SK-N-SH (cell line): ENCODE results near the gene TC2N. TPM values are rescaled to one million over a fixed set of nuclear protein-coding genes. Genes with fewer than 3 reads are reported as not detected.

Experiments
- CTCF ChIA-PET: fragments of 300-600, 350-600 bp; formaldehyde crosslinking; extraction: SDS; loops from one replicate; lab custom pipeline; 2021; lab: Yijun Ruan, JAX
- POLR2A ChIA-PET: fragments of 350-600 bp; sonication (Branson Sonifier 250); formaldehyde crosslinking; extraction: SDS; loops from one replicate; lab custom pipeline; 2020; ENCODE audit warnings: antibody characterized with exemption, inconsistent platforms; lab: Yijun Ruan, JAX
- DNase-seq: peaks from one replicate; pipeline ENCODE4 v3.0.0; 2012
- H2AFZ ChIP-seq: fragments of 200-600 bp; sonication (generic); 2 replicates; pipeline ENCODE4 v1.8.1; 2016; ENCODE audit warnings: antibody characterized with exemption, mild to moderate bottlenecking, low read depth
- H3F3A ChIP-seq: fragments of 200-600 bp; sonication (generic); replicated peaks from 2 replicates; pipeline ENCODE3; 2016; ENCODE audit warnings: antibody characterized with exemption, mild to moderate bottlenecking; ENCODE audit not compliant: insufficient read depth
- H3K27ac ChIP-seq, 2 experiments: fragments of 200-500 bp in 1 of 2; fragments of 200-600 bp in 1 of 2; sonication (Bioruptor generic) in 1 of 2; sonication (generic), shearing (Covaris generic) in 1 of 2; 2 replicates each; pipeline versions ENCODE4 v1.5.1 to v1.6.1; 2014 to 2016; ENCODE audit warnings: low read depth in 2 of 2, inconsistent platforms in 1 of 2, low read length in 1 of 2, mild to moderate bottlenecking in 1 of 2, mixed read lengths in 1 of 2
- H3K27me3 ChIP-seq: fragments of 200-600 bp; sonication (generic), shearing (Covaris generic); 2 replicates; pipeline ENCODE4 v1.6.1; 2016; ENCODE audit warnings: mixed run types; ENCODE audit not compliant: insufficient read depth
- H3K36me3 ChIP-seq, 2 experiments: fragments of 200-500 bp in 1 of 2; fragments of 200-600 bp in 1 of 2; sonication (Bioruptor generic) in 1 of 2; sonication (generic) in 1 of 2; replicated peaks in 1 of 2; 2 replicates each; pipeline versions ENCODE3 to v1.5.1; 2014 to 2016; ENCODE audit warnings: low read length in 1 of 2, mild to moderate bottlenecking in 1 of 2; ENCODE audit not compliant: insufficient read depth in 2 of 2, control insufficient read depth in 1 of 2
- H3K4me1 ChIP-seq, 2 experiments: fragments of 200-500 bp in 1 of 2; fragments of 200-600 bp in 1 of 2; sonication (Bioruptor generic) in 1 of 2; sonication (generic), shearing (Covaris generic) in 1 of 2; 2 replicates each; pipeline versions ENCODE4 v1.5.1 to v1.6.1; 2014 to 2016; ENCODE audit warnings: low read depth in 1 of 2, low read length in 1 of 2, mixed run types in 1 of 2; ENCODE audit not compliant: insufficient read depth in 2 of 2, control insufficient read depth in 1 of 2
- H3K4me2 ChIP-seq: fragments of 200-600 bp; sonication (generic), shearing (Covaris generic); 2 replicates; pipeline ENCODE4 v1.6.1; 2017; ENCODE audit warnings: mixed run types
- H3K4me3 ChIP-seq, 2 experiments: fragments of 200-500 bp in 1 of 2; fragments of 200-600 bp in 1 of 2; sonication (Bioruptor generic) in 1 of 2; sonication (generic), shearing (Covaris generic) in 1 of 2; 2 replicates each; pipeline versions ENCODE4 v1.5.1 to v1.8.1; 2014 to 2016; ENCODE audit warnings: low read depth in 2 of 2, inconsistent platforms in 1 of 2, low read length in 1 of 2, mild to moderate bottlenecking in 1 of 2, mixed read lengths in 1 of 2, moderate library complexity in 1 of 2
- H3K79me2 ChIP-seq: fragments of 200-600 bp; sonication (generic); 2 replicates; pipeline ENCODE4 v1.8.1; 2017; ENCODE audit warnings: mild to moderate bottlenecking; ENCODE audit not compliant: insufficient read depth
- H3K9ac ChIP-seq: fragments of 200-600 bp; sonication (generic); 2 replicates; pipeline ENCODE4 v1.6.1; 2017; ENCODE audit warnings: mixed run types
- H3K9me2 ChIP-seq: fragments of 200-600 bp; sonication (generic); 2 replicates; pipeline ENCODE4 v1.6.1; 2017; ENCODE audit warnings: mixed run types
- H3K9me3 ChIP-seq: fragments of 200-600 bp; sonication (generic); 2 replicates; pipeline ENCODE4 v1.6.1; 2017; ENCODE audit warnings: mixed run types, mild to moderate bottlenecking, moderate library complexity
- H4K20me1 ChIP-seq: fragments of 200-600 bp; sonication (generic); 2 replicates; pipeline ENCODE4 v1.6.1; 2017; ENCODE audit warnings: mild to moderate bottlenecking, mixed run types; ENCODE audit not compliant: insufficient read depth
- CHD2 ChIP-seq: fragments of 150-350 bp; IDR thresholded peaks from 2 replicates; pipeline ENCODE4 v1.6.1; 2018; ENCODE audit warnings: low read length; ENCODE audit not compliant: partially characterized antibody
- ELF1 ChIP-seq: IDR thresholded peaks from 2 replicates; pipeline ENCODE4 v1.4.0; 2012
- EP300 ChIP-seq, 2 experiments: IDR thresholded peaks; 2 replicates each; pipeline versions ENCODE4 v1.4.0 to v1.6.1; 2012; ENCODE audit warnings: borderline replicate concordance in 1 of 2, low read depth in 1 of 2, low read length in 1 of 2
- FOSL2 ChIP-seq: IDR thresholded peaks from 2 replicates; pipeline ENCODE4 v1.4.0; 2012; ENCODE audit warnings: low read depth, mild to moderate bottlenecking, moderate library complexity, borderline replicate concordance
- FOXJ3 ChIP-seq: sonication (generic); formaldehyde crosslinking; IDR thresholded peaks from 2 replicates; pipeline ENCODE4 v1.5.1; 2020; ENCODE audit warnings: mild to moderate bottlenecking, missing genetic modification reagents
- FOXM1 ChIP-seq: IDR thresholded peaks from 2 replicates; pipeline ENCODE4 v1.4.0; 2012; ENCODE audit warnings: low read depth, mild to moderate bottlenecking
- GABPA ChIP-seq: IDR thresholded peaks from 2 replicates; pipeline ENCODE4 v1.4.0; 2012; ENCODE audit warnings: low read depth, mild to moderate bottlenecking
- MEF2A ChIP-seq: IDR thresholded peaks from 2 replicates; pipeline ENCODE4 v1.4.0; 2012; ENCODE audit warnings: low read depth, borderline replicate concordance
- MXI1 ChIP-seq: IDR thresholded peaks from 2 replicates; pipeline ENCODE4 v1.6.1; 2012; ENCODE audit warnings: mild to moderate bottlenecking, low read depth, low read length, improper control_type of control experiment
- RAD21 ChIP-seq: IDR thresholded peaks from 2 replicates; pipeline ENCODE4 v1.6.1; 2012; ENCODE audit warnings: mild to moderate bottlenecking, low read length
- RXRA ChIP-seq: IDR thresholded peaks from 2 replicates; pipeline ENCODE4 v1.4.0; 2012; ENCODE audit warnings: low read depth, mild to moderate bottlenecking, borderline replicate concordance
- SIN3A ChIP-seq: IDR thresholded peaks from 2 replicates; pipeline ENCODE4 v1.6.1; 2012; ENCODE audit warnings: low read depth, mild to moderate bottlenecking, low read length, moderate library complexity, borderline replicate concordance
- SMC3 ChIP-seq: IDR thresholded peaks from 2 replicates; pipeline ENCODE4 v1.6.1; 2012; ENCODE audit warnings: low read depth, low read length, improper control_type of control experiment
- YY1 ChIP-seq: IDR thresholded peaks from 2 replicates; pipeline ENCODE4 v1.4.0; 2012; ENCODE audit warnings: low read depth, mild to moderate bottlenecking
- ZBTB33 ChIP-seq: IDR thresholded peaks from 2 replicates; pipeline ENCODE4 v1.4.0; 2012; ENCODE audit warnings: low read depth, borderline replicate concordance
- WGBS: methylation state at CpG from one replicate; pipeline ENCODE4 v1.1.6; 2017; ENCODE audit warnings: low lambda C conversion rate; 5-methylcytosine and 5-hydroxymethylcytosine counted together
- polyA plus RNA-seq, 3 experiments: library from polyadenylated mRNA; depleted of rRNA; stranded (reverse); fragments of >200 nt; gene quantifications; 2 replicates each; pipeline ENCODE4 v1.2.3, GENCODE V29; 2012
- TF ChIP-seq, protein P1 (sequence below): IDR thresholded peaks from 2 replicates; pipeline ENCODE4; 2012
- TF ChIP-seq, protein P2 (sequence below): fragments of 150-350 bp; IDR thresholded peaks from 2 replicates; pipeline ENCODE4 v1.6.1; 2016; ENCODE audit warnings: mild to moderate bottlenecking, low read depth, low read length
- TF ChIP-seq, protein P3 (sequence below): fragments of 150-350 bp; IDR thresholded peaks from 2 replicates; pipeline ENCODE4 v1.6.1; 2017; ENCODE audit warnings: antibody characterized with exemption, low read length, low read depth, borderline replicate concordance
- TF ChIP-seq, protein P4 (sequence below): IDR thresholded peaks from 2 replicates; pipeline ENCODE4 v1.4.0; 2012; ENCODE audit warnings: low read depth, borderline replicate concordance
- TF ChIP-seq, protein P5 (sequence below): IDR thresholded peaks from 2 replicates; pipeline ENCODE4 v1.4.0; 2012; ENCODE audit warnings: low read depth

Gene TC2N
- polyA plus RNA-seq, 1 of the 3 experiments (the other 2 are of a cell fraction), result not detected

GRCh38 chr14:91801358-91801757 lies 66.0 kb downstream of the TC2N start:
- WGBS, result 5% methylated on average over 2 of the region's 2 CpGs
- H3K9me2 ChIP-seq, result no peaks in the 10 kb centered on the region
- no peak for DNase-seq
- H3K4me1 ChIP-seq, result no peaks in the 10 kb centered on the region
- H3K36me3 ChIP-seq, result no peaks in the 10 kb centered on the region
- H3K4me3 ChIP-seq, result no peak overlapping the region
- no peaks in the 10 kb centered on the region for H3F3A ChIP-seq
- no peak for TF ChIP-seq RXRA
- no peak for TF ChIP-seq GABPA
- TF ChIP-seq YY1, result no peak
- TF ChIP-seq, protein P1, sequence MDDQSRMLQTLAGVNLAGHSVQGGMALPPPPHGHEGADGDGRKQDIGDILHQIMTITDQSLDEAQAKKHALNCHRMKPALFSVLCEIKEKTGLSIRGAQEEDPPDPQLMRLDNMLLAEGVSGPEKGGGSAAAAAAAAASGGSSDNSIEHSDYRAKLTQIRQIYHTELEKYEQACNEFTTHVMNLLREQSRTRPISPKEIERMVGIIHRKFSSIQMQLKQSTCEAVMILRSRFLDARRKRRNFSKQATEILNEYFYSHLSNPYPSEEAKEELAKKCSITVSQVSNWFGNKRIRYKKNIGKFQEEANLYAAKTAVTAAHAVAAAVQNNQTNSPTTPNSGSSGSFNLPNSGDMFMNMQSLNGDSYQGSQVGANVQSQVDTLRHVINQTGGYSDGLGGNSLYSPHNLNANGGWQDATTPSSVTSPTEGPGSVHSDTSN, result no peak
- TF ChIP-seq, protein P2, sequence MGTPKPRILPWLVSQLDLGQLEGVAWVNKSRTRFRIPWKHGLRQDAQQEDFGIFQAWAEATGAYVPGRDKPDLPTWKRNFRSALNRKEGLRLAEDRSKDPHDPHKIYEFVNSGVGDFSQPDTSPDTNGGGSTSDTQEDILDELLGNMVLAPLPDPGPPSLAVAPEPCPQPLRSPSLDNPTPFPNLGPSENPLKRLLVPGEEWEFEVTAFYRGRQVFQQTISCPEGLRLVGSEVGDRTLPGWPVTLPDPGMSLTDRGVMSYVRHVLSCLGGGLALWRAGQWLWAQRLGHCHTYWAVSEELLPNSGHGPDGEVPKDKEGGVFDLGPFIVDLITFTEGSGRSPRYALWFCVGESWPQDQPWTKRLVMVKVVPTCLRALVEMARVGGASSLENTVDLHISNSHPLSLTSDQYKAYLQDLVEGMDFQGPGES, result no peak
- no peak for TF ChIP-seq FOSL2
- TF ChIP-seq ELF1, result no peak
- TF ChIP-seq FOXM1, result no peak
- no peak for TF ChIP-seq MXI1
- TF ChIP-seq, protein P3, sequence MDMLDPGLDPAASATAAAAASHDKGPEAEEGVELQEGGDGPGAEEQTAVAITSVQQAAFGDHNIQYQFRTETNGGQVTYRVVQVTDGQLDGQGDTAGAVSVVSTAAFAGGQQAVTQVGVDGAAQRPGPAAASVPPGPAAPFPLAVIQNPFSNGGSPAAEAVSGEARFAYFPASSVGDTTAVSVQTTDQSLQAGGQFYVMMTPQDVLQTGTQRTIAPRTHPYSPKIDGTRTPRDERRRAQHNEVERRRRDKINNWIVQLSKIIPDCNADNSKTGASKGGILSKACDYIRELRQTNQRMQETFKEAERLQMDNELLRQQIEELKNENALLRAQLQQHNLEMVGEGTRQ, result no peak
- no peak for TF ChIP-seq EP300 (IDR thresholded peaks at IDR 0.05; ENCODE audit: borderline replicate concordance in 1 of 2, low read depth in 1 of 2, low read length in 1 of 2)
- no peak for TF ChIP-seq SMC3
- no peak for TF ChIP-seq RAD21
- no peak for TF ChIP-seq SIN3A
- no peak for TF ChIP-seq CHD2
- no peak for TF ChIP-seq ZBTB33
- no peak for TF ChIP-seq MEF2A
- TF ChIP-seq, protein P4, sequence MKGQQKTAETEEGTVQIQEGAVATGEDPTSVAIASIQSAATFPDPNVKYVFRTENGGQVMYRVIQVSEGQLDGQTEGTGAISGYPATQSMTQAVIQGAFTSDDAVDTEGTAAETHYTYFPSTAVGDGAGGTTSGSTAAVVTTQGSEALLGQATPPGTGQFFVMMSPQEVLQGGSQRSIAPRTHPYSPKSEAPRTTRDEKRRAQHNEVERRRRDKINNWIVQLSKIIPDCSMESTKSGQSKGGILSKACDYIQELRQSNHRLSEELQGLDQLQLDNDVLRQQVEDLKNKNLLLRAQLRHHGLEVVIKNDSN, result no peak
- no peak for TF ChIP-seq FOXJ3
- TF ChIP-seq, protein P5, sequence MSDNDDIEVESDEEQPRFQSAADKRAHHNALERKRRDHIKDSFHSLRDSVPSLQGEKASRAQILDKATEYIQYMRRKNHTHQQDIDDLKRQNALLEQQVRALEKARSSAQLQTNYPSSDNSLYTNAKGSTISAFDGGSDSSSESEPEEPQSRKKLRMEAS, result no peak
- H4K20me1 ChIP-seq, result no peaks in the 10 kb centered on the region
- H2AFZ ChIP-seq, result no peak overlapping the region
- CTCF ChIA-PET, result no interaction called here
- H3K9ac ChIP-seq, result no peak overlapping the region
- POLR2A ChIA-PET, result no interaction called here
- H3K27me3 ChIP-seq, result no peaks in the 10 kb centered on the region
- H3K79me2 ChIP-seq, result no peaks in the 10 kb centered on the region
- no peak overlapping the region for H3K27ac ChIP-seq
- H3K4me2 ChIP-seq, result no peak overlapping the region
- H3K9me3 ChIP-seq, result no peaks in the 10 kb centered on the region
